Measurements from ENCODE around the gene GLS2. TPM values are rescaled to one million over a fixed set of nuclear protein-coding genes. Genes with fewer than 3 reads are reported as not detected.
"Not testable (repeated sequence)": the region's sequence is repeated elsewhere in the genome, so short reads cannot be mapped to it uniquely, and the experiment has no call there.

Gene GLS2
- total and polyA plus RNA-seq, 5 donors from 2014 or later: 0.64 to 3.9 (median 1.3) TPM

DNA sequence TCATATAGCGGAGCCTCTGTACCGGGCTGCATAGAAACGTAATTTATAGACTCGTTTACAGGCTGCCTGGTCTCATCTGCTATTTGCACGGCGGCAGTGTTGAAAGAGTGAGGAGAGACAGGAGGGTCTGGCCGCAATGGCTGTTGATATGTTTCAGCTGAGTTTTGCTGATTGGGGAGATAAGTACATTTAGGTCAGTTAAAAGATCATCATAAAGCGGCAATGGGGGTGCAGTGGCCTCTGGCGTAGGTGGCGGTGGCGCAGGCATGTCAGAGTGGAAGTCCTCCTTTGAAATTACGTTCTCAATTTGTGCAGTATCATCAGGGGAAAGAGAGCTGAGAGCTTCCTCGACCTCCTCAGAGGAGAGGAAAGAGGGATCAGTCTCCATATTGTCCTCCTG, 11.9 kb upstream of the GLS2 start:
- not testable (repeated sequence) for H3K36me3 ChIP-seq (ENCODE audit: control insufficient read depth, insufficient read depth, low read length); DNase-seq; H3K9me3 ChIP-seq (ENCODE audit: control insufficient read depth in 2 of 2, low read length in 2 of 2); H3K27me3 Mint-ChIP-seq; H3K4me1 Mint-ChIP-seq; H3K27me3 ChIP-seq (ENCODE audit: control insufficient read depth, insufficient read depth, low read length); H3K27ac ChIP-seq (ENCODE audit: insufficient read depth, low read length, poor library complexity, severe bottlenecking); H3K4me3 ChIP-seq (ENCODE audit: low read depth, low read length); H3K36me3 Mint-ChIP-seq; H3K4me1 ChIP-seq (ENCODE audit: control insufficient read depth, insufficient read depth, low read length, poor library complexity, severe bottlenecking); H3K9me3 Mint-ChIP-seq; ATAC-seq (ENCODE audit: low read depth in 2 of 2)
- Mint-ChIP-seq H3K4me3 (peak overlapping the region in 1 of 4 donors; percentile 21), H3K27ac (peak overlapping the region in 1 of 3 donors; percentile 38)

DNA sequence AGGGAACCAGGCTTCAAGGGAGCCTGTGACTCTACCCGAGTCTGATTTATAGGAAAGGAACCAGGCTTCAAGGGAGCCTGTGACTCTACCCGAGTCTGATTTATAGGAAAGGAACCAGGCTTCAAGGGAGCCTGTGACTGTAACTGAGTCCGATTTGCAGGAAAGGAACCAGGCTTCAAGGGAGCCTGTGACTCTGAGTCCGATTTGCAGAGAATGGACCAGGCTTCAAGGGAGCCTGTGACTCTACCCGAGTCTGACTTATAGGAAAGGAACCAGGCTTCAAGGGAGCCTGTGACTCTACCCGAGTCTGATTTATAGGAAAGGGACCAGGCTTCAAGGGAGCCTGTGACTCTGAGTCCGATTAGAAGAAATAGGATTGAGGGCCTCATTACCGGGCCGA, 11.5 kb upstream of the GLS2 start:
- not testable (repeated sequence) for H3K9me3 ChIP-seq (ENCODE audit: control insufficient read depth in 2 of 2, low read length in 2 of 2); H3K27me3 Mint-ChIP-seq; H3K27me3 ChIP-seq (ENCODE audit: control insufficient read depth, insufficient read depth, low read length); H3K4me3 Mint-ChIP-seq; H3K4me1 Mint-ChIP-seq; H3K27ac ChIP-seq (ENCODE audit: insufficient read depth, low read length, poor library complexity, severe bottlenecking); H3K4me1 ChIP-seq (ENCODE audit: control insufficient read depth, insufficient read depth, low read length, poor library complexity, severe bottlenecking); H3K27ac Mint-ChIP-seq; DNase-seq; H3K9me3 Mint-ChIP-seq; H3K36me3 ChIP-seq (ENCODE audit: control insufficient read depth, insufficient read depth, low read length); H3K4me3 ChIP-seq (ENCODE audit: low read depth, low read length); H3K36me3 Mint-ChIP-seq; ATAC-seq (ENCODE audit: low read depth in 2 of 2)

DNA sequence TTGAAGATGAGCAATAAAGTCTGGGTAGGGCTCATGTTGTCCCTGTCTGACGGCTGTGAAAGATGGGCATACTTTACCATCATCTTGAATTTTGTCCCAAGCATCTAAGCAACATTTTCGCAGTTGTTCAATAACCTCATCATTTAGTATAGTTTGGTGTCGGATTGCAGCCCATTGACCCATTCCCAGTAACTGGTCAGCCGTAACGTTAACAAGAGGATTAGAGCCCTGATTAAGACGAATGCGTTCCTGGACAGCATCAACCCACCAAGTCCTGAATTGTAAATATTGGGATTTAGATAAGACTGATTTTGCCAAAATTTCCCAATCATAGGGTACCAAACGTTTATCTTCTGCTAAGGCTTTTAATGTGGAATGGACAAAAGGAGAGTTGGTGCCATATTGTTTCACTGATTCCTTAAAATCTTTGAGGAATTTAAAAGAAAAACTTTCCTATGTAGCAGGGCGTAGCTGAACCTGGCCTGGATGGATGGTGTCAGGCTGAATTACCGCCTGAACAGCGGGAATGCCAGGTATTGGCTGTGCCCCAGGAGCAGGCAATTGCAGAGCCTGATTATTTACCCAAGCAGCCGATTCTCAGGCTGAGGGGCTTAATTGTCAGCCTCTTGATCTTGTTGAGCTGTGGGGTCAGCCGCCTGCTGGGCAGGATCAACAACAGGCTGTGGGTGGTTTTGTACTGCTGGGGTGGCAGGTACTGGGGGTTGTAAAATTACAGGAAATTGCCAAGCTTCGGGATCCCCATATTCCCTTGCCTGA, 10.4 kb upstream of the GLS2 start:
- H3K27me3 ChIP-seq (ENCODE audit: control insufficient read depth, insufficient read depth, low read length); H3K36me3 ChIP-seq (ENCODE audit: control insufficient read depth, insufficient read depth, low read length); DNase-seq; H3K36me3 Mint-ChIP-seq; H3K27me3 Mint-ChIP-seq; H3K9me3 Mint-ChIP-seq; H3K27ac Mint-ChIP-seq; ATAC-seq (ENCODE audit: low read depth in 2 of 2); H3K9me3 ChIP-seq (ENCODE audit: control insufficient read depth in 2 of 2, low read length in 2 of 2); H3K4me3 ChIP-seq (ENCODE audit: low read depth, low read length); H3K4me3 Mint-ChIP-seq; H3K4me1 ChIP-seq (ENCODE audit: control insufficient read depth, insufficient read depth, low read length, poor library complexity, severe bottlenecking); H3K27ac ChIP-seq (ENCODE audit: insufficient read depth, low read length, poor library complexity, severe bottlenecking); H3K4me1 Mint-ChIP-seq: not testable (repeated sequence)

DNA sequence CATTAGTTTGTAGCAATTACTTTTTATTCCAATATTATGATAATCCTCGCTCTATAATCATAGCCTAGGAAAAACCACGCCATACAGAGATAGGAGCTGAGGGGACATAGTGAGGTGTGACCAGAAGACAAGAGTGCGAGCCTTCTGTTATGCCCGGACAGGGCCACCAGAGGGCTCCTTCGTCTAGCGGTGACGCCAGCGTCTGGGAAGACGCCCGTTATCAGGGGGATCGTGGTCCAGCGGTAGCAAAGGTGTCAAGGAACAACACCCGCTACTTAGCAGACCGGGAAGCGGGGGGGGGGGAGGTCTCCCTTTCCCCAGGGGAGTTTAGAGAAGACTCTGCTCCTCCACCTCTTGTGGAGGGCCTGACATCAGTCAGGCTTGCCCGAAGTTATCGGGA, 8.7 kb upstream of the GLS2 start:
- H3K27ac Mint-ChIP-seq: peak overlapping the region in 1 of 3 donors; percentile 55
- H3K4me3 Mint-ChIP-seq: peak overlapping the region in 2 of 4 donors; percentile 59 to 73
- not testable (repeated sequence) for H3K36me3 Mint-ChIP-seq; H3K9me3 Mint-ChIP-seq; H3K9me3 ChIP-seq (ENCODE audit: control insufficient read depth in 2 of 2, low read length in 2 of 2); H3K4me1 Mint-ChIP-seq; H3K27ac ChIP-seq (ENCODE audit: insufficient read depth, low read length, poor library complexity, severe bottlenecking); ATAC-seq (ENCODE audit: low read depth in 2 of 2); H3K27me3 ChIP-seq (ENCODE audit: control insufficient read depth, insufficient read depth, low read length); H3K36me3 ChIP-seq (ENCODE audit: control insufficient read depth, insufficient read depth, low read length); H3K4me3 ChIP-seq (ENCODE audit: low read depth, low read length); H3K27me3 Mint-ChIP-seq; H3K4me1 ChIP-seq (ENCODE audit: control insufficient read depth, insufficient read depth, low read length, poor library complexity, severe bottlenecking)
- peak; percentile 23 to 46 (median 43) for DNase-seq

DNA sequence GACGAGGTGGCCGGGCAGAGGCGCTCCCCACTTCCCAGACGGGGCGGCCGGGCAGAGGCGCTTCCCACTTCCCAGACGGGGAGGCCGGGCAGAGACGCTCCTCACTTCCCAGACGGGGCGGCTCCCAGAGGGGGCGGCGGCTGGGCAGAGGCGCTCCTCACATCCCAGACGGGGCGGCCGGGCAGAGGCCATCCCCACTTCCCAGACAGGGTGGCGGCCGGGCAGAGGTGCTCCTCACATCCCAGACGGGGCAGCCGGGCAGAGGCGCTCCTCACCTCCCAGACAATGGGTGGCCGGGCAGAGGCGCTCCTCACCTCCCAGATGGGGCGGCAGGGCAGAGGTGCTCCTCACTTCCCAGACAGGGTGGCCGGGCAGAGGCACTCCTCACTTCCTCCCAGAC, 6.5 kb upstream of the GLS2 start:
- not testable (repeated sequence) for H3K4me3 ChIP-seq (ENCODE audit: low read depth, low read length); H3K27ac Mint-ChIP-seq; H3K4me1 Mint-ChIP-seq; H3K4me1 ChIP-seq (ENCODE audit: control insufficient read depth, insufficient read depth, low read length, poor library complexity, severe bottlenecking); H3K36me3 ChIP-seq (ENCODE audit: control insufficient read depth, insufficient read depth, low read length); H3K36me3 Mint-ChIP-seq; H3K9me3 Mint-ChIP-seq; H3K9me3 ChIP-seq (ENCODE audit: control insufficient read depth in 2 of 2, low read length in 2 of 2); H3K4me3 Mint-ChIP-seq; H3K27ac ChIP-seq (ENCODE audit: insufficient read depth, low read length, poor library complexity, severe bottlenecking); H3K27me3 ChIP-seq (ENCODE audit: control insufficient read depth, insufficient read depth, low read length); DNase-seq; ATAC-seq (ENCODE audit: low read depth in 2 of 2)
- H3K27me3 Mint-ChIP-seq: peaks cover 31% of the 10 kb centered on the region

DNA sequence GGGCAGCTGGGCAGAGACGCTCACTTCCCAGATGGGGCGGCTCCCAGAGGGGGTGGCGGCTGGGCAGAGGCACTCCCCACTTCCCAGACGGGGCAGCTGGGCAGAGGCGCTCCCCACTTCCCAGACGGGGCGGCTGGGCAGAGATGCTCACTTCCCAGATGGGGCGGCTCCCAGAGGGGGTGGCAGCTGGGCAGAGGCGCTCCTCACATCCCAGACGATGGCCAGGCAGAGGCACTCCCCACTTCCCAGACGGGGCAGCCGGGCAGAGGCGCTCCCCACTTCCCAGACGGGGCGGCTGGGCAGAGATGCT, 6.1 kb upstream of the GLS2 start:
- not testable (repeated sequence) for H3K4me1 ChIP-seq (ENCODE audit: control insufficient read depth, insufficient read depth, low read length, poor library complexity, severe bottlenecking); H3K9me3 ChIP-seq (ENCODE audit: control insufficient read depth in 2 of 2, low read length in 2 of 2); DNase-seq; H3K36me3 Mint-ChIP-seq; H3K27ac ChIP-seq (ENCODE audit: insufficient read depth, low read length, poor library complexity, severe bottlenecking); H3K4me1 Mint-ChIP-seq; H3K9me3 Mint-ChIP-seq; H3K4me3 Mint-ChIP-seq; H3K4me3 ChIP-seq (ENCODE audit: low read depth, low read length); H3K27me3 ChIP-seq (ENCODE audit: control insufficient read depth, insufficient read depth, low read length); H3K36me3 ChIP-seq (ENCODE audit: control insufficient read depth, insufficient read depth, low read length); H3K27ac Mint-ChIP-seq; ATAC-seq (ENCODE audit: low read depth in 2 of 2)
- peaks cover 35% of the 10 kb centered on the region for H3K27me3 Mint-ChIP-seq

DNA sequence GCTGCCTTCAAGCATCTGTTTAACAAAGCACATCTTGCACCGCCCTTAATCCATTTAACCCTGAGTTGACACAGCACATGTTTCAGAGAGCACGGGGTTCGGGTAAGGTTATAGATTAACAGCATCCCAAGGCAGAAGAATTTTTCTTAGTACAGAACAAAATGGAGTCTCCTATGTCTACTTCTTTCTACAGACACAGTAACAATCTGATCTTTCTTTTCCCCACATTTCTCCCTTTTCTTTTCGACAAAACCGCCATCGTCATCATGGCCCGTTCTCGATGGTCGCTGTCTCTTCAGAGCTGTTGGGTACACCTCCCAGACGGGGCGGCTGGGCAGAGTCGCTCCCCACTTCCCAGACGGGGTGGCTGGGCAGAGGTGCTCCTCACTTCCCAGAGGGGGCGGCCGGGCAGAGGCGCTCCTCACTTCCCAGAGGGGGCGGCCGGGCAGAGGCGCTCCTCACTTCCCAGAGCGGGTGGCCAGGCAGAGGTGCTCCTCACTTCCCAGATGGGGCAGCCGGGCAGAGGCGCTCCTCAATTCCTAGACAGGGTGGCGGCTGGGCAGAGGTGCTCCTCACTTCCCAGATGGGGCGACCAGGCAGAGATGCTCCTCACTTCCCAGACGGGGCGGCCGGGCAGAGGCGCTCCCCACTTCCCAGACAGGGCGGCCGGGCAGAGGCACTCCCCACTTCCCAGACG, 5.6 kb upstream of the GLS2 start:
- not testable (repeated sequence) for H3K4me1 Mint-ChIP-seq; H3K27ac ChIP-seq (ENCODE audit: insufficient read depth, low read length, poor library complexity, severe bottlenecking); DNase-seq; H3K9me3 Mint-ChIP-seq; H3K4me3 ChIP-seq (ENCODE audit: low read depth, low read length); H3K27ac Mint-ChIP-seq; H3K4me3 Mint-ChIP-seq; H3K36me3 ChIP-seq (ENCODE audit: control insufficient read depth, insufficient read depth, low read length); H3K4me1 ChIP-seq (ENCODE audit: control insufficient read depth, insufficient read depth, low read length, poor library complexity, severe bottlenecking); ATAC-seq (ENCODE audit: low read depth in 2 of 2); H3K36me3 Mint-ChIP-seq; H3K9me3 ChIP-seq (ENCODE audit: control insufficient read depth in 2 of 2, low read length in 2 of 2)
- peaks cover 37% of the 10 kb centered on the region for H3K27me3 Mint-ChIP-seq
- H3K27me3 ChIP-seq (ENCODE audit: control insufficient read depth, insufficient read depth, low read length): peaks cover 12% of the 10 kb centered on the region

DNA sequence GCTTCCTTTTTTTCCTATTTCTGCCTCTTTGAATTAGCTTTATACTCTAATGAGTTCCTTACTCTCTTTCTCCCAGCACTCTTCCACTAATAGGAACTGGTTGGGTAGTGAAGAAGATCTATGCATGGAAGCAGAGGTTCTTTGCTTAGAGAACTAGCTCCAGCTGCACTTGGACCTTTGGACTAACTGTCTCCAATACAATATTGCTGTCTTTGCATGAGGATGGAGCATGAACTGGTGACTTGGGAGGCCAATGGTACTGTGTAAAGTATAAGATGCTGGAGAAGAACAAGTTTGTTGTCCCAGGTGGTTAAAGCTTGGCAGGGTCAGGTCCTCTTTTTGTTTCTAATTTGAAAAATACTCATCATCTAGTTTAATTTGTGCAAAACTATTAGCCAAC, 2.4 kb upstream of the GLS2 start:
- H3K4me3 ChIP-seq (ENCODE audit: low read depth, low read length): no peak overlapping the region
- no peaks in the 10 kb centered on the region for H3K9me3 ChIP-seq (ENCODE audit: control insufficient read depth in 2 of 2, low read length in 2 of 2)
- H3K27me3 Mint-ChIP-seq: peaks cover 37% of the 10 kb centered on the region
- H3K36me3 ChIP-seq (ENCODE audit: control insufficient read depth, insufficient read depth, low read length): no peaks in the 10 kb centered on the region
- H3K4me1 ChIP-seq (ENCODE audit: control insufficient read depth, insufficient read depth, low read length, poor library complexity, severe bottlenecking): peaks cover 17% of the 10 kb centered on the region
- no peak for DNase-seq
- no peak overlapping the region for H3K27ac ChIP-seq (ENCODE audit: insufficient read depth, low read length, poor library complexity, severe bottlenecking)
- peaks cover 12% of the 10 kb centered on the region for H3K27me3 ChIP-seq (ENCODE audit: control insufficient read depth, insufficient read depth, low read length)
- peaks cover 0 to 3% (median 0%) of the 10 kb centered on the region in 7 donors for H3K9me3 Mint-ChIP-seq
- peaks cover 0 to 25% (median 10%) of the 10 kb centered on the region in 4 donors for H3K4me1 Mint-ChIP-seq
- H3K4me3 Mint-ChIP-seq: peak overlapping the region in 2 of 4 donors; percentile 53 to 72
- no peak for ATAC-seq (ENCODE audit: low read depth in 2 of 2)
- no peaks in the 10 kb centered on the region for H3K36me3 Mint-ChIP-seq
- no peak overlapping the region for H3K27ac Mint-ChIP-seq
